ENCODE results near the gene SETX.

The SETX gene

DNA sequence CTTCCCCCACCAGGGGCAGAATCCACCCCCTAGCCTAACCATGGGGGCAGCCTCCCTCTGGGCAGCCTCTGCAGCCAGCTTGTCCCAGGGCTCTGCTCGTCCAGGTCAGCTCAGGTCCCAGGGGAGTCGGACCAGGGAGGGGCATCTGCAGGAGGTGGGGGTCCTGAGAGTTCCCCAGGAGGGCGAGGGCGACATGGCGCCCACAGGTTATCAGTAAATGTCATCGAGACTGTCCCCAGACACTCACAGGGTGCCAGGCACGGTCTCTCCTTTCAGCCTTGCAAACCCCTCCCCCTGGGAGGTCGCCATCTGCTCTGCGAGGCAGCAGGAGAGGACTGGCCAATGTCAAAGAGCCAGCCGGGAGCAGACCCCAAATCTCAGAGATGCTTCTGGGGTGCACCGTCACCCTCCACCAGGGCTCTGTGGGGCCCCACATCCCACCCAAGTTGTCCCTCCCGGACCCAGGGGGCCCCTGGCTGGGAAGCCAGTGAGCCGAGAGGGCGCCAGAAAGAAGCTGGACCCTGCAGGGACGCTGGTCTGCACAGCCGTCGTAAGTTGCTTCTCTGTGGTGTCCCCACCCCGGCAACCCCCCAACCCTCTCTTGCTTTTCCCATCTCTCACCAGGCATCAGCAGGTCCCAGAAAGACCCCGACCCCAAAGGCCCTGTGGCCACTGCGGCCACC, 123.6 kb downstream of the SETX start:
- FAIRE-seq (no peak), DNase-seq (ENCODE audit: insufficient read length, low spot score) (no peak)
- TF ChIP-seq PAX5 (IDR thresholded peaks at IDR 0.05; ENCODE audit: insufficient read depth, low read length, severe bottlenecking): no peak
- TF ChIP-seq POLR2AphosphoS5 (IDR thresholded peaks at IDR 0.05; ENCODE audit: low read depth, low read length): no peak
- TF ChIP-seq POLR2A (IDR thresholded peaks at IDR 0.05; ENCODE audit: low read depth, low read length): no peak
- TF ChIP-seq TAF1 (IDR thresholded peaks at IDR 0.05; ENCODE audit: low read depth, low read length): no peak
- no peak for TF ChIP-seq SPI1 (IDR thresholded peaks at IDR 0.05; ENCODE audit: low read depth, low read length)
- no peak for TF ChIP-seq POU2F2 (IDR thresholded peaks at IDR 0.05; ENCODE audit: low read depth, low read length)

DNA sequence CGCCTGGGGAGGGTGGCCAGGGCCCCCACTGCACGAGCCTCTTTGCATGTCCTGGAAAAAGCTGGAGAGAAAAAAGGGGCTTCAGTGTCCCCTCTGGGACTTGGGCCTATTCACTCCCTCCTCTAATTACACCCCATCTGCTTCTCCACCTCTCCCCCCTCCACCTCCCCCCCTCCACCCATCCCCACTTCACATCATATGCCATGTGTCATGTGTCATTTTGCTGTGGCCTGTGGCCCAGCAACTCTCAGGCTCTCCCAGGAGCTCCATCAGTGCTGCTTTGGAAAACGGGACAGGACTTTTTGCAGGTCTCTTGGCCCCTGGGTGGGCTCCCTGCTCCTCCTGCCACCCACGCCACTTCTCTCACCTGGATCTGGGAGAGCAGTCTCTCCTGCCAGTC, 124.2 kb downstream of the SETX start:
- FAIRE-seq (no peak), DNase-seq (ENCODE audit: insufficient read length, low spot score) (no peak)
- no peak for TF ChIP-seq POU2F2 (IDR thresholded peaks at IDR 0.05; ENCODE audit: low read depth, low read length)
- TF ChIP-seq PAX5 (IDR thresholded peaks at IDR 0.05; ENCODE audit: insufficient read depth, low read length, severe bottlenecking): no peak
- no peak for TF ChIP-seq SPI1 (IDR thresholded peaks at IDR 0.05; ENCODE audit: low read depth, low read length)
- TF ChIP-seq POLR2AphosphoS5 (IDR thresholded peaks at IDR 0.05; ENCODE audit: low read depth, low read length): no peak
- no peak for TF ChIP-seq TAF1 (IDR thresholded peaks at IDR 0.05; ENCODE audit: low read depth, low read length)
- no peak for TF ChIP-seq POLR2A (IDR thresholded peaks at IDR 0.05; ENCODE audit: low read depth, low read length)

DNA sequence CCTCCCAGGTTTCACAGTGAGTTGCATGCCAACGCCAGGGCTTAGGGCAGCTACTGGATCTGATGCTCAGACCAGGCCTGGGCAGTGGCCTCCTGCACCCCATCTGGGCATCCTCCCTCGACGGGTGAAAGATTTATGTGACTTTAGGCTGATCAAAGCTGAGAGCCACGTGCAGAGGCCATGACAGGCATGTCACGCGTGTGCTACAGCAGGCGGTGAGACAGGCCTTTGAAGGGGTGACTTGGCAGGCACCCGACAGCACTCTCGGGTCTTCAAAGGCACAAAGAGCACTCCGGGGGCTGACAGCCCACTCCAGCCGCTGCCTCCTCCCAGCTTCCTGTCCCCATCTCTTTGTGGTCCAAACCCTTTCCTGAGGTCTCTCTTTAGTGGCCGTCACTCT, 126.7 kb downstream of the SETX start:
- TF ChIP-seq PAX5 (IDR thresholded peaks at IDR 0.05; ENCODE audit: insufficient read depth, low read length, severe bottlenecking) (no peak), POLR2AphosphoS5 (IDR thresholded peaks at IDR 0.05; ENCODE audit: low read depth, low read length) (no peak), POLR2A (IDR thresholded peaks at IDR 0.05; ENCODE audit: low read depth, low read length) (no peak), POU2F2 (IDR thresholded peaks at IDR 0.05; ENCODE audit: low read depth, low read length) (no peak), SPI1 (IDR thresholded peaks at IDR 0.05; ENCODE audit: low read depth, low read length) (no peak), TAF1 (IDR thresholded peaks at IDR 0.05; ENCODE audit: low read depth, low read length) (no peak)
- no peak for DNase-seq (ENCODE audit: insufficient read length, low spot score)
- no peak for FAIRE-seq

DNA sequence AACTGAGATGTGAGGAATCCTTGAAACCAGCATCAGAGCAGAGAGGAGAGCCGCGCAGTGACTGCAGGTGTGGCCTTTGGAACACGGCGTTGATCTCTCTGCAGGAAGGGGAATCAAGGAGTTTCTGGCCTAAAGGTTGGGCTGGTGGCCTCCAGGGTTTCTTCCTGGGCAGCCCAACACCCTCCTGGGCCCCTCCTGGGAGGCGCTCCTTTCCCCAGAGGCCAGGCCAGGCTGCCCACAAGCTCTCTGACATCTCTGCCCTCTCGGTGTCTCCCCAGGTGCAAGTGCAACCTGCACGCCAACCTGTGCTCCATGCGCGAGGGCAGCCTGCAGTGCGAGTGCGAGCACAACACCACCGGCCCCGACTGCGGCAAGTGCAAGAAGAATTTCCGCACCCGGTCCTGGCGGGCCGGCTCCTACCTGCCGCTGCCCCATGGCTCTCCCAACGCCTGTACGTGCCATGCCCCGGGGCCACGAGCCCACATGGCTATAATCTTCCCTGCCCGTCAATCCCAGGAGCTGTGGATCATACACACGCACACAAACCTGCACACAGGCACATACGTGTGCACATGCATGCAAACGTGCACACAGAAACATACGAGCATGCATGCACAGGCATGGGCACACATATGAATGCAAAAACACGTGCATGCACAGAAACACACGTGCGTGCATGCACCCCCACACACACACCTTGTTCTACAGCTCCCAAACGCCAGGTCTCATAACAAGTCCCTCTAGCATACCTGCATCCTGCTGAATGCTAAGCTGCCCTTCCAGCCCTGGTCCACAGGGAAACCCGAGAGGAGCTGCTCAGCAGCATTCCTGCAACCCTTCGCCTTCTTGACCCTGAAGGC, 128.0 kb downstream of the SETX start:
- TF ChIP-seq POLR2A (IDR thresholded peaks at IDR 0.05; ENCODE audit: low read depth, low read length) (no peak), POLR2AphosphoS5 (IDR thresholded peaks at IDR 0.05; ENCODE audit: low read depth, low read length) (no peak), TAF1 (IDR thresholded peaks at IDR 0.05; ENCODE audit: low read depth, low read length) (no peak), POU2F2 (IDR thresholded peaks at IDR 0.05; ENCODE audit: low read depth, low read length) (no peak), SPI1 (IDR thresholded peaks at IDR 0.05; ENCODE audit: low read depth, low read length) (no peak), PAX5 (IDR thresholded peaks at IDR 0.05; ENCODE audit: insufficient read depth, low read length, severe bottlenecking) (no peak)
- no peak for FAIRE-seq

DNA sequence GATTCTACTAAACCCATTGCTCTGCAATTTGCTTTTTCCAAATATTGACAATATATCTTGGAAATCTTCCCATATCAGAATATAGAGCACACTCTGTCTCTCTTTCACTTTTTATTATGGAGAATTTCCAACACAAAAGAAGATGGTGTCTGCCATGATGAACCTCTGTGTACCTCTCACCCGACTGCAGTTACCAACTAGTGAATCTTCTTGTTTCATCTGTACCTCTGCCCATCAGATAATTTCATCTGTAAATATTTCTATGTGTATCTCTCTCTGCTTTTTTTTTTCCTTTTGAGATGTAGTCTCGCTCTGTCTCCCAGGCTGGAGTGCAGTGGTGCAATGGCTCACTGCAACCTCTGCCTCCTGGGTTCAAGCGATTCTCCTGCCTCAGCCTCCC, 130.1 kb downstream of the SETX start:
- no peak for FAIRE-seq
- TF ChIP-seq POLR2AphosphoS5 (IDR thresholded peaks at IDR 0.05; ENCODE audit: low read depth, low read length): no peak
- no peak for TF ChIP-seq TAF1 (IDR thresholded peaks at IDR 0.05; ENCODE audit: low read depth, low read length)
- no peak for TF ChIP-seq SPI1 (IDR thresholded peaks at IDR 0.05; ENCODE audit: low read depth, low read length)
- TF ChIP-seq PAX5 (IDR thresholded peaks at IDR 0.05; ENCODE audit: insufficient read depth, low read length, severe bottlenecking): no peak
- no peak for TF ChIP-seq POLR2A (IDR thresholded peaks at IDR 0.05; ENCODE audit: low read depth, low read length)
- no peak for TF ChIP-seq POU2F2 (IDR thresholded peaks at IDR 0.05; ENCODE audit: low read depth, low read length)
- no peak for DNase-seq (ENCODE audit: insufficient read length, low spot score)

More for the DNA sequence above, 128.0 kb downstream of the SETX start:
- no peak for DNase-seq (ENCODE audit: insufficient read length, low spot score)

DNA sequence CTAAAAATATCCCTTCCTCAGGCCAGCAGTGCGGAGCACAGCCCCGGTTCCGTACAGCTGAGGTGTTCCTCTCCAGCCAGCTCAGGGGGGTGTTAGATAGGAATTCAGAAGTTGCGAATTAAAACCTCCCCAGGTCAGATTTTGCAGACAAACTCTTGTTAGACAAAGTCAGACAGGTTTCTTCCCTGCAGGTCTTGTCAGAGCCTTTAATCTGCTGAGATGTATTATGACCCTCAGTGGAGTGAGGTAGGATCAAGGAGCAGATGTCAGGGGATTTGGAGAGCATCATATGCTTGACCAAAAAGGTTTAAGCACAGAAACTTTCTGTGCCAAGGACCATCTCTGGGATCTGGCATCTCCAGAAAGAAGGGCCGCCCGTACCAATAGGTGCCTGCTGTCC, 132.8 kb downstream of the SETX start:
- FAIRE-seq: no peak
- no peak for DNase-seq (ENCODE audit: insufficient read length, low spot score)
- no peak for TF ChIP-seq POU2F2 (IDR thresholded peaks at IDR 0.05; ENCODE audit: low read depth, low read length)
- no peak for TF ChIP-seq PAX5 (IDR thresholded peaks at IDR 0.05; ENCODE audit: insufficient read depth, low read length, severe bottlenecking)
- TF ChIP-seq SPI1 (IDR thresholded peaks at IDR 0.05; ENCODE audit: low read depth, low read length): no peak
- no peak for TF ChIP-seq POLR2A (IDR thresholded peaks at IDR 0.05; ENCODE audit: low read depth, low read length)
- TF ChIP-seq POLR2AphosphoS5 (IDR thresholded peaks at IDR 0.05; ENCODE audit: low read depth, low read length): no peak

DNA sequence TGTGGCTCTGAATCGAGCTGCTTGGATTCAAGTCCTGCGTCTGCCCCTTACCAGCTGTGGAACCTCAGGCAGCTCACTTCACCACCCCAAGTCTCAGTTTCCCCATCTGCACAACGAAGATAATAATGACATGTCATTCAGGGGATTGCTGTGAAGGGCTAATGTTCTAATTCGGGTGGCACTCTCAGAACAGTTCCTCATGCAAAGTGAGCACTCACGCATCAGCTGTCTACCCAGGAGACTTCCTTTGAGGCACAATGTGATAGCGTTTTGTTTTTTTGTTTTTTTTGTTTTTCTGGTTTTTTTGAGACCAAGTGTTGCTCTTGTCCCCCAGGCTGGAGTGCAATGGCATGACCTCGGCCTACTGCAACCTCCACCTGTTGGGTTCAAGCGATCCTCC, 136.6 kb downstream of the SETX start:
- TF ChIP-seq SPI1 (IDR thresholded peaks at IDR 0.05; ENCODE audit: low read depth, low read length) (no peak), PAX5 (IDR thresholded peaks at IDR 0.05; ENCODE audit: insufficient read depth, low read length, severe bottlenecking) (no peak), POLR2AphosphoS5 (IDR thresholded peaks at IDR 0.05; ENCODE audit: low read depth, low read length) (no peak), TAF1 (IDR thresholded peaks at IDR 0.05; ENCODE audit: low read depth, low read length) (no peak), POLR2A (IDR thresholded peaks at IDR 0.05; ENCODE audit: low read depth, low read length) (no peak), POU2F2 (IDR thresholded peaks at IDR 0.05; ENCODE audit: low read depth, low read length) (no peak)
- no peak for FAIRE-seq
- DNase-seq (ENCODE audit: insufficient read length, low spot score): no peak

DNA sequence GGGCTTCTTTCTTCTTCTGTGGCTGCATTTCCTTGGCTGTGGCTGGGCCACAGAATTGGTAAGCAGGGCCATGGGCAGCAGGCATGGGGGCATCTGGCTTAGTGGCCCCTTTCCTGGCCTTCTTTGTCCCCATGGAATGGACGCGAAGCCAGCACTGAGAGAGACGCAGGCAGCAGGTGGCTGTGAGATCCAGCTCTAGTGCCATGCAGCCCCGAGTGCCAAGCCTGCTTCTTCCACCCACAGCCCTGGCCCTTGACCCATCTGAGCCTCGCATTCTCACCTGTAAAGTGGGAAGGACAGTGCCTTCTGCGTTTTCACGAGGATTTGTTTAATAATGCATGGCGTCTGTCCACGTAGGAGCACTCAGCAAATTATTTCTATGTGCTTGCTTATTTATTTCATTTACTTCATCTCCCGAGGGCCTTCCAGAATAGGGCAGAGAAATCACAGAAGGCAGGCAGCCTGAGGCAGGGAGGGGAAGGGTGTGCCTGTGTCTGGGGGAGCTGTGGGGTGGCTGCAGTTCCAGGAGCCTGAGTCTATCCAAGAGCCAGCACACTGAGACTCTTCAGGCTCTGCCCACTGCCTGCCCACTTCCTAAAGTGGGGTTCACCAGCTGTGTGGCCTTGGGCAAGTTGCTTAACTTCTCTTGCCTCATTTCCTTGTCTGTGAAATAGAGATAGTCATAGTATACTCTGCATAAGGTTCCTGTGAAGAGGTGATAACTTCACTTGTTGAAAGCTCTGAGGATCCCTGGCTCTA, 137.7 kb downstream of the SETX start:
- no peak for DNase-seq (ENCODE audit: insufficient read length, low spot score)
- TF ChIP-seq PAX5 (IDR thresholded peaks at IDR 0.05; ENCODE audit: insufficient read depth, low read length, severe bottlenecking) (no peak), POU2F2 (IDR thresholded peaks at IDR 0.05; ENCODE audit: low read depth, low read length) (no peak), POLR2A (IDR thresholded peaks at IDR 0.05; ENCODE audit: low read depth, low read length) (no peak)
- no peak for FAIRE-seq

Measured in GM12891 (cell line).